Mesenchymal stem cell (in vitro differentiated cells and primary cell): ENCODE measurements around the gene HMGN1.

Experiments used
- DNase-seq: peaks from one replicate; pipeline ENCODE4 v3.0.0-alpha.2; 2013
- H2AFZ ChIP-seq: one replicate; pipeline ENCODE4 v1.6.1; 2013; ENCODE audit warnings: low read depth, mild to moderate bottlenecking, control low read depth, inconsistent platforms, low read length, moderate library complexity
- H2AK5ac ChIP-seq: 2 replicates; pipeline ENCODE4 v1.6.1; 2013; ENCODE audit warnings: low read length, moderate library complexity, mild to moderate bottlenecking, inconsistent platforms; ENCODE audit not compliant: severe bottlenecking
- H2BK120ac ChIP-seq: one replicate; pipeline ENCODE4 v1.6.1; 2013; ENCODE audit warnings: low read depth, mild to moderate bottlenecking, inconsistent platforms, low read length, moderate library complexity
- H2BK12ac ChIP-seq, 2 experiments: one replicate each; pipeline ENCODE4 v1.6.1; 2013; ENCODE audit warnings: inconsistent platforms in 2 of 2, low read length in 2 of 2, mild to moderate bottlenecking in 2 of 2, moderate library complexity in 2 of 2, control low read depth in 1 of 2
- H2BK15ac ChIP-seq: one replicate; pipeline ENCODE4 v1.6.1; 2013; ENCODE audit warnings: mild to moderate bottlenecking, low read depth, inconsistent platforms; ENCODE audit not compliant: poor library complexity, severe bottlenecking
- H2BK5ac ChIP-seq: 2 replicates; pipeline ENCODE4 v1.6.1; 2013; ENCODE audit warnings: low read depth, mild to moderate bottlenecking, low read length, control low read depth, inconsistent platforms; ENCODE audit not compliant: poor library complexity, severe bottlenecking
- H3K14ac ChIP-seq, 2 experiments: one replicate each; pipeline ENCODE4 v1.6.1; 2013; ENCODE audit warnings: inconsistent platforms in 2 of 2, low read length in 2 of 2, control low read depth in 1 of 2, mild to moderate bottlenecking in 1 of 2, moderate library complexity in 1 of 2
- H3K18ac ChIP-seq, 2 experiments: one replicate each; pipeline ENCODE4 v1.6.1; 2013; ENCODE audit warnings: inconsistent platforms in 2 of 2, low read length in 2 of 2, control low read depth in 1 of 2, low read depth in 1 of 2, mild to moderate bottlenecking in 1 of 2
- H3K23ac ChIP-seq, 2 experiments: one replicate each; pipeline ENCODE4 v1.6.1; 2013; ENCODE audit warnings: inconsistent platforms in 2 of 2, low read length in 2 of 2, mild to moderate bottlenecking in 2 of 2, moderate library complexity in 2 of 2, control low read depth in 1 of 2
- H3K27ac ChIP-seq: 2 replicates; pipeline ENCODE4 v1.5.1; 2013; ENCODE audit warnings: mild to moderate bottlenecking, moderate library complexity, low read length, control low read depth, inconsistent platforms; ENCODE audit not compliant: poor library complexity, severe bottlenecking
- H3K27me3 ChIP-seq, 2 experiments: 2 replicates each; pipeline versions ENCODE4 v1.6.1 to v1.7.0; 2013; ENCODE audit warnings: low read length in 2 of 2, mild to moderate bottlenecking in 2 of 2, moderate library complexity in 2 of 2, control low read depth in 1 of 2, inconsistent platforms in 1 of 2; ENCODE audit not compliant: control insufficient read depth in 1 of 2, insufficient read depth in 1 of 2
- H3K36me3 ChIP-seq, 2 experiments: 2 replicates each; pipeline versions ENCODE4 v1.6.1 to v1.7.0; 2013; ENCODE audit warnings: low read length in 2 of 2, control low read depth in 1 of 2, inconsistent platforms in 1 of 2, low read depth in 1 of 2, mild to moderate bottlenecking in 1 of 2; ENCODE audit not compliant: insufficient read depth in 2 of 2, control insufficient read depth in 1 of 2
- H3K4ac ChIP-seq, 2 experiments: one replicate each; pipeline ENCODE4 v1.6.1; 2013; ENCODE audit warnings: inconsistent platforms in 2 of 2, low read length in 2 of 2, mild to moderate bottlenecking in 2 of 2, moderate library complexity in 2 of 2, control low read depth in 1 of 2, low read depth in 1 of 2
- H3K4me1 ChIP-seq: 2 replicates; pipeline ENCODE4 v1.6.1; 2013; ENCODE audit warnings: low read depth, low read length, control low read depth; ENCODE audit not compliant: control insufficient read depth, insufficient read depth
- H3K4me2 ChIP-seq: 2 replicates; pipeline ENCODE4 v1.6.1; 2013; ENCODE audit warnings: low read length, mild to moderate bottlenecking, inconsistent platforms; ENCODE audit not compliant: poor library complexity, severe bottlenecking
- H3K4me3 ChIP-seq, 2 experiments: 2 replicates each; pipeline versions ENCODE4 v1.5.1 to v1.7.0; 2013; ENCODE audit warnings: low read length in 2 of 2, mild to moderate bottlenecking in 2 of 2, control low read depth in 1 of 2, low read depth in 1 of 2; ENCODE audit not compliant: insufficient read depth in 1 of 2
- H3K79me1 ChIP-seq: replicated peaks from 2 replicates; pipeline ENCODE4 v1.6.1; 2013; ENCODE audit warnings: mild to moderate bottlenecking, control low read depth, low read length, inconsistent platforms; ENCODE audit not compliant: poor library complexity, severe bottlenecking
- H3K9ac ChIP-seq: 2 replicates; pipeline ENCODE4 v1.7.0; 2013; ENCODE audit warnings: mild to moderate bottlenecking, low read length, moderate library complexity
- H3K9me3 ChIP-seq: 2 replicates; pipeline ENCODE4 v1.7.0; 2013; ENCODE audit warnings: mild to moderate bottlenecking, low read length; ENCODE audit not compliant: control insufficient read depth
- H4K8ac ChIP-seq: one replicate; pipeline ENCODE4 v1.6.1; 2013; ENCODE audit warnings: inconsistent platforms, mild to moderate bottlenecking, low read length, moderate library complexity
- H4K91ac ChIP-seq: one replicate; pipeline ENCODE4 v1.6.1; 2013; ENCODE audit warnings: mild to moderate bottlenecking, low read length, inconsistent platforms
- WGBS: methylation state at CpG from one replicate; pipeline ENCODE4 v1.1.7; 2013; ENCODE audit warnings: mixed read lengths; 5-methylcytosine and 5-hydroxymethylcytosine counted together

The HMGN1 gene

GRCh38 chr21:39315603-39316445 lies 33.1 kb downstream of the HMGN1 start:
- Histone ChIP-seq H2AFZ (no peak overlapping the region), H3K9me3 (no peaks in the 10 kb centered on the region), H3K14ac (no peak overlapping the region), H2BK120ac (no peak overlapping the region), H3K9ac (no peak overlapping the region), H2BK15ac (no peak overlapping the region), H3K18ac (no peak overlapping the region), H3K79me1 (no peaks in the 10 kb centered on the region), H3K4me3 (no peak overlapping the region), H3K23ac (no peak overlapping the region), H4K91ac (no peak overlapping the region), H4K8ac (no peak overlapping the region), H3K36me3 (peaks cover 0 to 12% of the 10 kb centered on the region in 2 experiments), H3K27ac (no peak overlapping the region), H3K27me3 (no peaks in the 10 kb centered on the region), H3K4ac (no peak overlapping the region), H2BK12ac (no peak overlapping the region), H3K4me2 (no peak overlapping the region), H2AK5ac (no peak overlapping the region), H2BK5ac (no peak overlapping the region), H3K4me1 (peaks cover 4% of the 10 kb centered on the region)
- WGBS: 95% methylated on average over 6 of the region's 9 CpGs
- no peak for DNase-seq

GRCh38 chr21:39314143-39315027 lies 34.5 kb downstream of the HMGN1 start:
- Histone ChIP-seq H3K4ac (peak overlapping the region; percentile 79 to 83), H2BK12ac (peak overlapping the region in 1 of 2 experiments; percentile 73), H3K4me1 (peaks cover 5% of the 10 kb centered on the region), H2BK5ac (peak overlapping the region; percentile 95), H2BK120ac (peak overlapping the region; percentile 99), H3K23ac (peak overlapping the region in 1 of 2 experiments; percentile 90), H3K14ac (peak overlapping the region in 1 of 2 experiments; percentile 92), H2AK5ac (no peak overlapping the region), H3K36me3 (peaks cover 7 to 21% of the 10 kb centered on the region in 2 experiments), H2BK15ac (peak overlapping the region; percentile 80), H3K18ac (peak overlapping the region; percentile 92 to 97), H3K4me2 (peak overlapping the region; percentile 92), H3K79me1 (no peaks in the 10 kb centered on the region), H4K91ac (peak overlapping the region; percentile 100), H2AFZ (peak overlapping the region; percentile 33), H3K4me3 (peak overlapping the region; percentile 84 to 93), H3K27me3 (no peaks in the 10 kb centered on the region), H3K27ac (peak overlapping the region; percentile 88), H3K9me3 (no peaks in the 10 kb centered on the region), H4K8ac (peak overlapping the region; percentile 86), H3K9ac (peak overlapping the region; percentile 93)
- WGBS: 3% methylated on average over 36 of the region's 43 CpGs
- DNase-seq: peak; percentile 72

- peak within 1 kb of the TSS; percentile 26 to 97 for H3K14ac ChIP-seq
- peak within 1 kb of the TSS; percentile 93 for H3K9ac ChIP-seq
- H2BK120ac ChIP-seq: peak within 1 kb of the TSS; percentile 99
- H3K36me3 ChIP-seq: peaks cover 14 to 28% of the 10 kb centered on the region in 2 experiments
- peak within 1 kb of the TSS; percentile 95 for H2BK15ac ChIP-seq
- peak within 1 kb of the TSS; percentile 79 to 95 for H3K4ac ChIP-seq
- DNase-seq: peak; percentile 92
- H3K27ac ChIP-seq: peak within 1 kb of the TSS; percentile 94
- H2AFZ ChIP-seq: peak within 1 kb of the TSS; percentile 33
- peaks cover 5% of the 10 kb centered on the region for H3K4me1 ChIP-seq
- H4K8ac ChIP-seq: peak within 1 kb of the TSS; percentile 86
- H2BK12ac ChIP-seq: peak within 1 kb of the TSS in 1 of 2 experiments; percentile 73
- H3K27me3 ChIP-seq: no peaks in the 10 kb centered on the region
- 1% methylated on average over 60 of the region's 78 CpGs for WGBS
- H2BK5ac ChIP-seq: peak within 1 kb of the TSS; percentile 95
- peak within 1 kb of the TSS; percentile 100 for H4K91ac ChIP-seq
- H3K4me3 ChIP-seq: peak within 1 kb of the TSS; percentile 84 to 93
- peaks cover 2% of the 10 kb centered on the region for H3K79me1 ChIP-seq
- H3K23ac ChIP-seq: peak within 1 kb of the TSS in 1 of 2 experiments; percentile 90
- peak within 1 kb of the TSS; percentile 92 for H3K4me2 ChIP-seq
- H2AK5ac ChIP-seq: no peak within 1 kb of the TSS
- peak within 1 kb of the TSS; percentile 97 for H3K18ac ChIP-seq
- H3K9me3 ChIP-seq: no peaks in the 10 kb centered on the region
Measured at GRCh38 chr21:39313571-39314142, 35.2 kb downstream of the HMGN1 start, which contains the start of gene BRWD1. Gene BRWD1, minus strand, starts transcription at chr21:39313632. Its CDS starts 141 bp downstream, at chr21:39313491.
